Measurements from ENCODE around the gene TXNL4A.

- no peak for TF ChIP-seq POLR2A (IDR thresholded peaks at IDR 0.05; ENCODE audit: extremely low read depth, insufficient read length)
- TF ChIP-seq, protein P1, sequence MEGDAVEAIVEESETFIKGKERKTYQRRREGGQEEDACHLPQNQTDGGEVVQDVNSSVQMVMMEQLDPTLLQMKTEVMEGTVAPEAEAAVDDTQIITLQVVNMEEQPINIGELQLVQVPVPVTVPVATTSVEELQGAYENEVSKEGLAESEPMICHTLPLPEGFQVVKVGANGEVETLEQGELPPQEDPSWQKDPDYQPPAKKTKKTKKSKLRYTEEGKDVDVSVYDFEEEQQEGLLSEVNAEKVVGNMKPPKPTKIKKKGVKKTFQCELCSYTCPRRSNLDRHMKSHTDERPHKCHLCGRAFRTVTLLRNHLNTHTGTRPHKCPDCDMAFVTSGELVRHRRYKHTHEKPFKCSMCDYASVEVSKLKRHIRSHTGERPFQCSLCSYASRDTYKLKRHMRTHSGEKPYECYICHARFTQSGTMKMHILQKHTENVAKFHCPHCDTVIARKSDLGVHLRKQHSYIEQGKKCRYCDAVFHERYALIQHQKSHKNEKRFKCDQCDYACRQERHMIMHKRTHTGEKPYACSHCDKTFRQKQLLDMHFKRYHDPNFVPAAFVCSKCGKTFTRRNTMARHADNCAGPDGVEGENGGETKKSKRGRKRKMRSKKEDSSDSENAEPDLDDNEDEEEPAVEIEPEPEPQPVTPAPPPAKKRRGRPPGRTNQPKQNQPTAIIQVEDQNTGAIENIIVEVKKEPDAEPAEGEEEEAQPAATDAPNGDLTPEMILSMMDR (IDR thresholded peaks at IDR 0.05; ENCODE audit: low read depth, low read length) = no peak
- TF ChIP-seq MAX (IDR thresholded peaks at IDR 0.05; ENCODE audit: low read depth, low read length) = no peak
- no peak for TF ChIP-seq MYC (IDR thresholded peaks at IDR 0.05; ENCODE audit: low read depth, low read length)
Observed at GRCh38 chr18:79962835-79963657, 25.3 kb downstream of the TXNL4A start.

Measured in NB4 (cell line).